A673 (cell line): ENCODE data around the gene SLX4. TPM values are rescaled to one million over a fixed set of nuclear protein-coding genes. Genes with fewer than 3 reads are reported as not detected.

Source experiments
- BruUV-seq: library from RNA; stranded (reverse); fragments of 400-500 nt; replicated peaks from 2 replicates; lab custom pipeline; 2021; lab: Mats Ljungman, UMichigan
- CTCF ChIA-PET: fragments of 300-600 bp; sonication (Branson Sonifier 250); formaldehyde crosslinking; loops from one replicate; lab custom pipeline; 2022; ENCODE audit warnings: antibody characterized with exemption; lab: Charles Lee
- POLR2A ChIA-PET: fragments of 300-600 bp; sonication (Branson Sonifier 250); formaldehyde crosslinking; loops from one replicate; lab custom pipeline; 2022; ENCODE audit warnings: antibody characterized with exemption; ENCODE audit not compliant: low non-redundant PET; lab: Charles Lee
- DNase-seq: peaks from one replicate; pipeline ENCODE4 v3.0.0-alpha.2; 2015; ENCODE audit warnings: low spot score
- H3K27ac ChIP-seq: fragments of 200-600 bp; sonication (generic); 2 replicates; pipeline ENCODE4 v1.5.1; 2016; ENCODE audit warnings: mixed run types, low read depth, mild to moderate bottlenecking, mixed read lengths, antibody characterized with exemption, low read length; ENCODE audit not compliant: poor library complexity, severe bottlenecking
- H3K27me3 ChIP-seq: fragments of 200-600 bp; sonication (generic); replicated peaks from 2 replicates; pipeline ENCODE4 v1.6.1; 2017; ENCODE audit warnings: mixed run types, low read depth, mild to moderate bottlenecking, mixed read lengths, antibody characterized with exemption, low read length; ENCODE audit not compliant: insufficient read depth, poor library complexity
- H3K36me3 ChIP-seq: fragments of 200-600 bp; sonication (generic); 2 replicates; pipeline ENCODE4 v1.6.1; 2016; ENCODE audit warnings: mixed run types, mild to moderate bottlenecking, mixed read lengths, antibody characterized with exemption, low read length; ENCODE audit not compliant: insufficient read depth, poor library complexity, severe bottlenecking
- H3K4me1 ChIP-seq: fragments of 200-600 bp; sonication (generic); 2 replicates; pipeline ENCODE4 v1.6.1; 2017; ENCODE audit warnings: mixed run types, mild to moderate bottlenecking, mixed read lengths, antibody characterized with exemption, low read length; ENCODE audit not compliant: insufficient read depth, poor library complexity, severe bottlenecking
- H3K4me3 ChIP-seq: fragments of 200-600 bp; sonication (generic); 2 replicates; pipeline ENCODE4 v1.5.1; 2016; ENCODE audit warnings: low read depth, mixed run types, mild to moderate bottlenecking, mixed read lengths, low read length; ENCODE audit not compliant: poor library complexity, severe bottlenecking
- H3K9me3 ChIP-seq: fragments of 200-600 bp; sonication (generic); 2 replicates; pipeline ENCODE4 v1.6.1; 2016; ENCODE audit warnings: mixed run types, low read depth, mild to moderate bottlenecking, mixed read lengths, antibody characterized with exemption, low read length; ENCODE audit not compliant: poor library complexity, severe bottlenecking
- EZH2 ChIP-seq: fragments of 200-600 bp; sonication (generic); IDR thresholded peaks from 2 replicates; pipeline ENCODE4 v1.6.1; 2017; ENCODE audit warnings: borderline replicate concordance, low read depth, mild to moderate bottlenecking, mixed read lengths, antibody characterized with exemption, low read length; ENCODE audit not compliant: poor library complexity, severe bottlenecking
- intact Hi-C: fragments of 100-400 bp; cut with micrococcal nuclease; formaldehyde crosslinking; loops from one replicate; pipeline ENCODE4 v1.10.0; 2022; ENCODE audit not compliant: unreplicated experiment
- total RNA-seq: library from RNA; stranded (reverse); gene quantifications from 2 replicates; pipeline ENCODE4 v1.2.3, GENCODE V29; 2021
- TF ChIP-seq, protein P1 (sequence below): fragments of 300-800, 200-600 bp; sonication (generic); conservative IDR thresholded peaks from 2 replicates; pipeline ENCODE4 v1.5.1; 2017; ENCODE audit warnings: low read depth, mild to moderate bottlenecking, antibody characterized with exemption, low read length, moderate library complexity, mixed read lengths

The SLX4 gene
- total RNA-seq, 1 experiment from 2014 or later, result 15.1 TPM

DNA sequence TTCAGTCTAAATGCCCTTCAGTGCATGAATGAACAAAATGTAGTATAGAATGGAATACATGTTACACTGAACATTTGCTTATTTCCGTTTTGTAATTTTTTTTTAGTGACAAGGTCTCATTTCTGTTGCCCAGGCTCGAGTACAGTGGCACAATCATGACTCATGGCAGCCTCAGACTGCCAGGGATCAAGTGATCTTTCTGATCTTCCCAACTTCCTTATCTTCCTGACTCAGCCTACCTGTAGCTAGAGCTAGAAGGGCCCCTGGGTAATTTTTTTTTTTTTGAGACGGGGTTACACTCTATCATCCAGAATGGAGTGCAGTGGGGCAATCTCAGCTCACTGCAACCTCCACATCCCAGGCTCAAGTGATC, 7.3 kb upstream of the SLX4 start:
- intact Hi-C loops, result no loop called here
- H3K27me3 ChIP-seq, result no peaks in the 10 kb centered on the region
- no peak overlapping the region for H3K4me3 ChIP-seq
- TF ChIP-seq, protein P1, sequence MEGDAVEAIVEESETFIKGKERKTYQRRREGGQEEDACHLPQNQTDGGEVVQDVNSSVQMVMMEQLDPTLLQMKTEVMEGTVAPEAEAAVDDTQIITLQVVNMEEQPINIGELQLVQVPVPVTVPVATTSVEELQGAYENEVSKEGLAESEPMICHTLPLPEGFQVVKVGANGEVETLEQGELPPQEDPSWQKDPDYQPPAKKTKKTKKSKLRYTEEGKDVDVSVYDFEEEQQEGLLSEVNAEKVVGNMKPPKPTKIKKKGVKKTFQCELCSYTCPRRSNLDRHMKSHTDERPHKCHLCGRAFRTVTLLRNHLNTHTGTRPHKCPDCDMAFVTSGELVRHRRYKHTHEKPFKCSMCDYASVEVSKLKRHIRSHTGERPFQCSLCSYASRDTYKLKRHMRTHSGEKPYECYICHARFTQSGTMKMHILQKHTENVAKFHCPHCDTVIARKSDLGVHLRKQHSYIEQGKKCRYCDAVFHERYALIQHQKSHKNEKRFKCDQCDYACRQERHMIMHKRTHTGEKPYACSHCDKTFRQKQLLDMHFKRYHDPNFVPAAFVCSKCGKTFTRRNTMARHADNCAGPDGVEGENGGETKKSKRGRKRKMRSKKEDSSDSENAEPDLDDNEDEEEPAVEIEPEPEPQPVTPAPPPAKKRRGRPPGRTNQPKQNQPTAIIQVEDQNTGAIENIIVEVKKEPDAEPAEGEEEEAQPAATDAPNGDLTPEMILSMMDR, result no peak
- no peak for TF ChIP-seq EZH2
- ChIA-PET CTCF (no interaction called here), POLR2A (no interaction called here)
- no peaks in the 10 kb centered on the region for H3K9me3 ChIP-seq
- H3K4me1 ChIP-seq, result no peaks in the 10 kb centered on the region
- BruUV-seq, result no TSS peak
- peaks cover 4% of the 10 kb centered on the region for H3K36me3 ChIP-seq
- DNase-seq, result no peak
- H3K27ac ChIP-seq, result no peak overlapping the region

DNA sequence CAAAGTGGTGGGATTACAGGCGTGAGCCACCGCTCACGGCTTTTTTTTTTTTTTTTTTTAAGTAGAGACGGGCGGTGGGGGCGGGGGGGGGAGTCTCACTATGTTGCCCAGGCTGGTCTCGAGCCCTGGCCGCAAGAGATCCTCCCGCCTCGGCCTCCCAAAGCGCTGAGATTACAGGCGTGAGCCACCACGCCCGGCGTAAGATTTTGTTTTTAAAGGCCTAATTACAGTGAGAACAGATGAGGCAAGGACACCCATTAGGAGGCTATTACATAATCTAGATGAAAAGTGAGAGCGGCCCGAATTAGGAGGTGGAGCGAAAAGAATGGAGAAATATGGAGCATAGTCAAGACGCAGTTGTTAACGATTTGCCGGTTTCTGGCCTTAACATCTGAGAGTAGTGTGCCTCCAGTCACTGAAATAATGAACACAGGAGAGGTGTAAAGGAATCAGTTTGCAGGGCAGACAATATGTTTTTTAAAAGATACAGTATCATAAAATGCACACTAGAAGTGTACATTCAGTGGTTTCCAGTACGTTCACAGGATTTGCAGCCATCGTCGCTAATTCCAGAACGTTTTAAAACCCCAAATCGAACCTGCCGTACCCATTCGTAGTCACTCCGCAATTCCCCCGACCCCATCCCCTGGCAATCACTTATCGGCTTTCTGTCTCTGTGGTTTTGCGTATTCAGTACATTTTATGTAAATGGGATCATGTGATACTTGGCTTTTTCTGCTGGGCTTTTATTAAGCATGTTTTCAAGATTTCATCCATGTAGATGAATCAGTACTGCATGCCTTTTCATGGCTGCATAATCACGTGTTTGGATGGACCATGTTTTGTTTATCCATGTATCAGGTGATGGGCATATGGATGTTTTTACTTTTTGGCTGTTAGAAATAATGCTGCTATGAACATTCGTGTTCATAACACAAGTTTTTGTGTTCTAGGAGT, 1.4 kb upstream of the SLX4 start:
- ChIA-PET POLR2A (no interaction called here), CTCF (no interaction called here)
- Histone ChIP-seq H3K27me3 (no peaks in the 10 kb centered on the region), H3K4me1 (peaks cover 8% of the 10 kb centered on the region), H3K27ac (no peak overlapping the region), H3K36me3 (peaks cover 4% of the 10 kb centered on the region), H3K9me3 (no peaks in the 10 kb centered on the region), H3K4me3 (peak overlapping the region; percentile 92)
- TF ChIP-seq EZH2, result no peak
- TF ChIP-seq, protein P1, result no peak
- intact Hi-C loops, result no loop called here
- no peak for DNase-seq
- no TSS peak for BruUV-seq

DNA sequence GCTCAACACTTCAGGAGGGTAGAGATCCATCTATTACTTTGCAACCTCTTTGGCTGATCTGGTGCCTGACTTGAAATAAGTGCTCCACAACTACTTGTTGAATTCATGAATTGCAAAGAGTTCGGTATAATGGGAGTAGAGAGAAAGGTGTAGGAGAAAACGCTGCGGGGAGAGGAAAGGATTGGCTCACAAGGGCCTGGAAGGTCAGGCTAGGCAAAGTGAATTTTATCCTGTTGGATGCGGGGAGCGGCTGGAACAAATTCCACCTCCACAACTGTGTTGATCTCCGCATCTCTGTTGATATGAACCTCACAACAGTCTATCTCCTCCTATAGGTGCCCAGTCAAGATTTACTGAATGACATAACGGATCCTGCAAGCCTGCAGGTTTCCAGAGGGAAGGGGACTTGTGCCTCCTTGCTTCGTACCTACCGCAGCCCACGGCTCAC, 684 bp downstream of the SLX4 start:
- H3K27ac ChIP-seq, result peak overlapping the region; percentile 85
- H3K9me3 ChIP-seq, result no peaks in the 10 kb centered on the region
- DNase-seq, result no peak
- intact Hi-C loops, result no loop called here
- no TSS peak for BruUV-seq
- ChIA-PET POLR2A (no interaction called here), CTCF (no interaction called here)
- H3K4me3 ChIP-seq, result peak overlapping the region; percentile 92
- no peaks in the 10 kb centered on the region for H3K27me3 ChIP-seq
- peaks cover 4% of the 10 kb centered on the region for H3K36me3 ChIP-seq
- TF ChIP-seq EZH2, result no peak
- TF ChIP-seq, protein P1, result no peak
- H3K4me1 ChIP-seq, result peaks cover 8% of the 10 kb centered on the region
